Measurements from ENCODE around the gene SWI5. TPM values are rescaled to one million over a fixed set of nuclear protein-coding genes. Genes with fewer than 3 reads are reported as not detected.
A peak's percentile ranks its signal among the peaks of the same experiment; 100 is the strongest.

SWI5 gene
- total and polyA plus RNA-seq, 9 of the 15 experiments (the other 6 are each of a cell fraction or from before 2014, with no cell fraction given) = 62.8 to 133 (median 95.9) TPM

- TF ChIP-seq MGA (IDR thresholded peaks at IDR 0.05) (no peak), SMARCA4 (IDR thresholded peaks at IDR 0.05) (no peak), CBFA2T3 (IDR thresholded peaks at IDR 0.05) (no peak), SLC30A9 (CRISPR knock-in tag; IDR thresholded peaks at IDR 0.05) (no peak), ZNF561 (CRISPR knock-in tag; conservative IDR thresholded peaks at IDR 0.05) (no peak), XRCC3 (IDR thresholded peaks at IDR 0.05) (no peak), PHF21A (IDR thresholded peaks at IDR 0.05; ENCODE audit: borderline replicate concordance, low read depth) (no peak), THAP7 (CRISPR knock-in tag; IDR thresholded peaks at IDR 0.05) (no peak), CBX8 (IDR thresholded peaks at IDR 0.05; ENCODE audit: borderline replicate concordance, extremely low read depth, low read depth, low read length, poor library complexity, severe bottlenecking) (no peak), VEZF1 (CRISPR knock-in tag; IDR thresholded peaks at IDR 0.05) (no peak), ILF3 (IDR thresholded peaks at IDR 0.05; ENCODE audit: borderline replicate concordance) (no peak), MLX (CRISPR knock-in tag; conservative IDR thresholded peaks at IDR 0.05) (peak; percentile 47 to 85; a peak in 2 of 4 replicates)
Observed at GRCh38 chr9:128275198-128276007, 673 bp upstream of the SWI5 start, which contains the start of gene GOLGA2 (continued).
